HL-60/S4 treated with phorbol 12-myristate 13-acetate at 8.2 ng/mL for 4 days and 3 days (cell line): ENCODE measurements around the gene KIF26B.

Experiments
- in situ Hi-C: fragments of 300-500 bp; cut with MboI; formaldehyde crosslinking; loops from 2 replicates; pipeline ENCODE4 v1.15.0; 2022; ENCODE audit warnings: low sequenced_read_pairs

KIF26B gene

DNA sequence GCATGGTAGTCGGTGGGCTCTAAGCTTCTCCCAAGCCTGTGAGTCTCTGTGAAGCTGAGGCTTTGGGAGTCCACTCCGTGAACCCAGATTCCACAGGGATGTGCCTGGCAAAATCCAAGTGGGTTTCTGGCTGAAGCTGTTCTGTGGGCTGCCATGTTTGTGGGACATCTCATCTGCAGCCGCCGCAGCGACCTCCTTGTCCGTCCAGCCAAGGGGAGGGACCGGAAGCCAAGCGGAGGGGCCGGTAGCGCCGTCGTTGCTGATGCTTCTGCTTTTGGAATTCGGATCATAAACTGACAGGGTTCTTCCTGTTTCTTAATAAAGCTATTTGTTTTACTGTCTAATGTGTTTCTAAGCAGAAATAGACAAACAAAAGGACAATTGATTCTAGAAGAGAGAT lies 13.3 kb downstream of the KIF26B start:
- in situ Hi-C loops: no loop called here

- in situ Hi-C loops: no loop called here
These were observed 14.1 kb downstream of the KIF26B start for GRCh38 chr1:245168906-245169305.

DNA sequence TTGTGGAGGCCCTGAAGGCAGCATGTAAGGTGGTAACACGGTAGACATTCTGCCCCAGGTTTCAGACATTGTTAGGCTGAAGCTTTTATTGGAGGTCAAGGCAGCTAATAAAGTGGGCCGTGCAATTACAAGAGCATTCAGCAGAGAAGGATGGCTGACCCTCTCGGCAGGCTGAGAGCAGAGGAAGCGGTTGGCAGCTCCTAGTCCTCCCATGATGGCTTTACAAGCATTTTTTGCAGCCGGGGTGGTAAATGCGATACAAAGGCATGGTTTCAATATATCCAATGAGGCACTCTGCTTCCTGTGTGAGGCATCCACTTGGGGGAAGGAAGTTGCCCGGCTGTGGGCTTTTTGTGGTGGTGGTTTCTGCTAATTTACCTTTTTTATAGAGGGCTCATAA lies 14.6 kb downstream of the KIF26B start:
- in situ Hi-C loops: no loop called here

GRCh38 chr1:245172026-245172425 lies 17.2 kb downstream of the KIF26B start:
- in situ Hi-C loops: no loop called here

DNA sequence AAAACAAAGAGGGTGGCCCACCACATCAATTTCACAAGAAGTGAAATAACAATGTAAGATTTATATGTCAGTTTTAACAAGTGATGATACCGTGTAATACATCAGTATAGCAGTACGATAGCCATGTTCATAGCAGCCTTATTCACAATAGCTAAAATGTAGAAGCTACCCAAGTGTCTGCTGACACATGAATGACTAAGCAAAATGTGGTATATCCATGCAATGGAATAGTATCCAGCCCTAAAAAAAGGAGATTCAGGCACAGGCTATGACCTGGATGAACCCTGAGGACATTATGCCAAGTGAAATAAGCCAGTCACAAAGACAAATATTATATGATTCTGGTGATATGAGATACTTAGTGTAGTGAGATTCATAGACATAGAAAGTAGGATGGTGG lies 18.0 kb downstream of the KIF26B start:
- in situ Hi-C loops: no loop called here

- in situ Hi-C loops: no loop called here
These were observed 18.8 kb downstream of the KIF26B start for GRCh38 chr1:245173446-245174211.

DNA sequence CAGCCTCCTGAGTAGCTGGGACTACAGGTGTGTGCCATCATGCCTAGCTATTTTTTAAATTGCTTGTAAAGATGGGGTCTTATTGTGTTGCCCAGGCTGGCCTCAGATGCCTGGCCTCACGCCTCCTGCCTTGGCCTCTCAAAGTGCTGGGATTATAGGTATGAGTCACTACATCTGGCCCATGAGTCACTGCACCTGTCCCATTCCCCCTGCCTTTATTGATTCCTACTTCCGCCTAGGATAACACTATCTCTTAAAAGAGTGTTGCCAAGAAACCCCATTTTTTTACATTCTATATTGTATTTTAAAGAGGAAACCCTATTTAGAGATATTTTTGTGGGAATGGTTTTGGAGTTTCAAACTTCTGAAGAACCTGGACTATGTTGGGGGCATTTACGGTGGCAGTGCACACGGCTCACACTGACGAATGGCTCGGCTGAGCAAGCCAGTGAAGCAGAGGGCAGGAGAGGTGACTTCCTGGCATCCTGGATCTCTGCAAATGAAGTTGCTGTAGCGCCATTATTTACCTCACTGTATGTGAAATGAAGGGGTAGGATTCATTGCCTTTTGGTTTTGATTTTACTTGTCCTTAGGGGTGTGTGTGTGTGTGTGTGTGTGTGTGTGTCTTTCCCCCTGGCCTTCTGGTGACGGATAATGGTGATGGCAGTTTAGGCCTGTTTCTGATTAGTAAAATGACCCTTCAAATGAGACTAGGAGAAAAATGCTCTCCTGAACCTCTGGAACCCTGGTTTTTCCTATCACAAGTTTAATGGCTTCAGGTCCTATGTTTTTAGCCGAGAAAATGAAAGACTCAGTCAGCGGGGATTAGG lies 22.5 kb downstream of the KIF26B start:
- in situ Hi-C loops: no loop called here

- in situ Hi-C loops: no loop called here
These were observed 24.9 kb downstream of the KIF26B start for GRCh38 chr1:245179706-245180105.

- in situ Hi-C loops: no loop called here
These were observed 25.8 kb downstream of the KIF26B start for GRCh38 chr1:245180496-245181157.

- in situ Hi-C loops: no loop called here
These were observed 26.4 kb downstream of the KIF26B start for GRCh38 chr1:245181158-245181517.

DNA sequence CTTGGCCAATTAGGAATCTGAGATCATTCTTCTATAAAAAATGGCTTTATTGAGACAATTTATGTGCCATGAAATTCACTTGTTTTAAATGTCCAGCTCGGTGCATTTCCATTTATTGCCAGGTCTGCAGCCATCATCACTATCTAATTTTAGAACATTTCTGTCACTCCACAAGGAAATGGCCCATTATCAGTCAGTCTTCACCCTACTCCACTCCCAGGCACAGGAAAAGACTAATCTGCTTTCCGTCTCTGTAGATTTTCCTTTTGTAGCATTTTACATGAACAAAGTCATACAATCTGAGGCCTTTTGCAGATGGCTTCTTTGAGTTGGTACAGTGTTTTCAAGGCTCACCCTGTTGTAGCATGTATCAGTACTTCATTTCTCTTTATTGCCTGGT lies 27.2 kb downstream of the KIF26B start:
- in situ Hi-C loops: no loop called here

GRCh38 chr1:245183429-245183828 lies 28.6 kb downstream of the KIF26B start:
- in situ Hi-C loops: no loop called here

GRCh38 chr1:245184779-245185178 lies 30.0 kb downstream of the KIF26B start:
- in situ Hi-C loops: no loop called here

DNA sequence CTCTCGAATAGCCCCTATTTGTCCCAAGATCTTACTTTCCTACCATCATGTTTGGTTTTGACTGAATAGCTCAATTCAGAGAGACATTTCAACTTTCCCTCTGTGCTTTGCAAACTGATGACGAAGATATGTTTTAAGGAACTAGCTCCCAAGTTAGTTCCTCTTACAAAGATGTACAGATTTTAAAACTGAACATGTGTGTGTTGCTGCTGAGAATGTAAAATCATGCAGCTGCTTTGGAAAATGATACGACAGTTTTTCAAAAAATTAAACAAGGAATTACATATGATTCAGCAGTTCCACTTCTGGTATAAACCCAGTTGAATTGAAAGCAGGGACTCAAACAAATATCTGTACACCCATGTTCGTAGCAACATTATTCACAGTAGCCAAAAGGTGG lies 33.6 kb downstream of the KIF26B start:
- in situ Hi-C loops: no loop called here

- in situ Hi-C loops: no loop called here
These were observed 40.6 kb downstream of the KIF26B start for GRCh38 chr1:245195398-245195797.

DNA sequence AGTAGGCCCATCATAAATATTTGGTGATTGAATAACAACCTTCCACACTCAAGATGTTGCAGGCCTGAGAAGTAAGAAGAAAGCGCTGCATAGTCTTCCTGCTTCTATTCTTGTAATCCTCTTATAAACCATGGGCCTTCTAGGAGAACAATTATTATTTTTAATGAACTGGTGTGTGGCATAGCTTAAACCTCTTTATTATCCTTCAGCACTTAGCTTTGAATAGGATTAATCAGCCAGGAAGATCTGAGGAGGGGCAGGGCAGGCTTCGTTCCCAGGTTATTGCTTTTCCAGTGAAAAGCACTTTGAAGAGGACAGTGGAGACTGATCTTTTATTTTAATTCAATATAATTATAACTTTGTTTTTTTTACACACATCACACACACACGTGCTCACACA lies 42.3 kb downstream of the KIF26B start:
- in situ Hi-C loops: no loop called here

- in situ Hi-C loops: no loop called here
These were observed 43.2 kb downstream of the KIF26B start for GRCh38 chr1:245197911-245198379.

- in situ Hi-C loops: no loop called here
These were observed 44.1 kb downstream of the KIF26B start for GRCh38 chr1:245198748-245199516.

DNA sequence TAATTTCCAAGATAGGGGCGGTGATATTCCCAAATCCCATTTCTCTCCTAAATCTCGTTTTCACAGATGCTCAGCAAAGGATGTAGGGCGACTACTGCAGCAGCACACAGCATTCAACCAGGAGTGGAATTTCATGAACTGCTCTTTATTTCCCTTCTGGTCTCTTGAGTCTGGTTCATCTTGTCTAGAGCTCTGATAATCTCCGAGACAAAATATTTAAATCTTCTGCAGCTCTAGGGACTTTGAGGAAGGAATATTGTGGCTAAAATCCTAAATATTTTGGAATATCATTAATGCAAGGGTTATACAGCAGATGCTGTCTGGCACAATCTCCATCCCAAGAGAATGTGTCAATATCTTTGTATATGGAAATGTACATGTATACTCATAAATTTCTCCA lies 45.4 kb downstream of the KIF26B start:
- in situ Hi-C loops: no loop called here

GRCh38 chr1:245201201-245201600 lies 46.4 kb downstream of the KIF26B start:
- in situ Hi-C loops: no loop called here

- in situ Hi-C loops: no loop called here
These were observed 47.0 kb downstream of the KIF26B start for GRCh38 chr1:245201827-245202226.
